Smooth muscle cell (in vitro differentiated cells): Measurements from ENCODE around the gene CAMSAP2. TPM values are rescaled to one million over a fixed set of nuclear protein-coding genes. Genes with fewer than 3 reads are reported as not detected.

Experiments
- DNase-seq: peaks from one replicate; lab custom pipeline; 2025; ENCODE audit not compliant: unreplicated experiment; lab: John Stamatoyannopoulos, UW
- H2AFZ ChIP-seq: fragments of 200-600 bp; sonication (generic); 2 replicates; pipeline ENCODE4 v1.6.0; 2016; ENCODE audit warnings: antibody characterized with exemption, low read depth, mild to moderate bottlenecking
- H3F3A ChIP-seq: fragments of 200-600 bp; sonication (generic); 2 replicates; pipeline ENCODE4 v1.6.0; 2017; ENCODE audit warnings: antibody characterized with exemption, low read depth
- H3K27ac ChIP-seq: fragments of 200-600 bp; sonication (generic); 2 replicates; pipeline ENCODE4 v1.5.1; 2016; ENCODE audit warnings: low read depth, mild to moderate bottlenecking
- H3K27me3 ChIP-seq: fragments of 200-600 bp; sonication (generic); 2 replicates; pipeline ENCODE4 v1.6.1; 2016; ENCODE audit warnings: low read depth, mild to moderate bottlenecking
- H3K36me3 ChIP-seq: fragments of 200-600 bp; sonication (generic); 2 replicates; pipeline ENCODE4 v1.5.1; 2016; ENCODE audit warnings: low read depth
- H3K4me1 ChIP-seq: fragments of 200-600 bp; sonication (generic); 2 replicates; pipeline ENCODE4 v1.5.1; 2016; ENCODE audit warnings: low read depth
- H3K4me2 ChIP-seq: fragments of 200-600 bp; sonication (generic); 2 replicates; pipeline ENCODE4 v1.6.0; 2016; ENCODE audit warnings: mild to moderate bottlenecking
- H3K4me3 ChIP-seq: fragments of 200-600 bp; sonication (generic); 2 replicates; pipeline ENCODE4 v1.5.1; 2016; ENCODE audit warnings: mild to moderate bottlenecking
- H3K79me2 ChIP-seq: fragments of 200-600 bp; sonication (generic); 2 replicates; pipeline ENCODE4 v1.6.0; 2016; ENCODE audit warnings: low read depth, mild to moderate bottlenecking
- H3K9ac ChIP-seq: fragments of 200-600 bp; sonication (generic); 2 replicates; pipeline ENCODE4 v1.6.0; 2016; ENCODE audit warnings: low read depth
- H3K9me3 ChIP-seq: fragments of 200-600 bp; sonication (generic); replicated peaks from 2 replicates; pipeline ENCODE4 v1.5.1; 2016; ENCODE audit warnings: low read depth
- H4K20me1 ChIP-seq: fragments of 200-600 bp; sonication (generic); 2 replicates; pipeline ENCODE4 v1.6.0; 2016; ENCODE audit warnings: low read depth
- WGBS: methylation state at CpG from one replicate; pipeline ENCODE4 v1.1.7; 2016; ENCODE audit warnings: low lambda C conversion rate; 5-methylcytosine and 5-hydroxymethylcytosine counted together
- polyA plus RNA-seq: library from polyadenylated mRNA; unstranded; fragments of >200 nt; fragmentation: Nextera tagmentation; extraction: Ambion mirVana; gene quantifications from 2 replicates; pipeline ENCODE4 v1.2.1, GENCODE V29; 2016
- total RNA-seq: library from RNA; depleted of rRNA; stranded (reverse); fragments of >200 nt; gene quantifications from 2 replicates; pipeline ENCODE4 v1.2.3, GENCODE V29; 2014
- TF ChIP-seq, protein P1 (sequence below): fragments of 200-600 bp; sonication (generic); IDR thresholded peaks from 2 replicates; pipeline ENCODE4 v1.5.1; 2017; ENCODE audit warnings: borderline replicate concordance, mild to moderate bottlenecking, antibody characterized with exemption; ENCODE audit not compliant: insufficient read depth, poor library complexity, severe bottlenecking

Gene CAMSAP2
- total and polyA plus RNA-seq, 2 experiments from 2014 or later, result 12.9 to 57.5 TPM

DNA sequence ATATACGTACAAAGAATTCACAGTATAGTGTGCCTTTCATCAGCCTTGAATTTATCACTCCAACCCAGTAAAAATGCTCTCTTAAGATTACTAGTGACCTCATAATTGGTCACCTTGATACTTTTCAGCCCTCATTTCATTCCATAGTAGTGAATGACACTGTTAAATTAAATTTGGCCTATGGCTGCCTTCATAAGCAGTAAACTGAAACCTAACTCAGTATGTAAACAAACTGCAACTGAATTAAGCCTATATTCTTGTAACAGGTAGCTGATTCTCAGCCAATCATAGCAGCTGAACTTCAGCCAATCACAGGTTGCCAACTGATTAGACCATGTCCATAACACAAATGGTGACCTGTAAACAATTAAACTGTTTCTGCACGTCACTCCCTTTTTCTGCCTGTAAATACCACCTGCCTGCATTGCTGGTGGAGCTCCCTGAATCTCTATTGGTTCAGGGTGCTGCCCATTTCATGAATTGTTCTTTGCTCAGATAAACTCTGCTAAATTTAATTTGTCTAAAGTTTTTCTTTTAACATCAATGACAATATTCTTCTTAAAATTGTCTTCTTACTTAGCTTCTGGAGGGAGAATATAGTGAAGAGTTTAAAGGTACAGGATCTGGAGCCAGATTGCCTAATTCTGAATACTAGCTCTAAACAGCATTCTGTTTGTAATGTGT is 24.0 kb upstream of the CAMSAP2 start:
- H3K27ac ChIP-seq, result no peak overlapping the region
- no peak for DNase-seq
- H3K79me2 ChIP-seq, result no peaks in the 10 kb centered on the region
- no peaks in the 10 kb centered on the region for H3K9me3 ChIP-seq
- H3K4me3 ChIP-seq, result no peak overlapping the region
- no peaks in the 10 kb centered on the region for H4K20me1 ChIP-seq
- H3K36me3 ChIP-seq, result no peaks in the 10 kb centered on the region
- H3K27me3 ChIP-seq, result no peaks in the 10 kb centered on the region
- no peak overlapping the region for H2AFZ ChIP-seq
- peaks cover 4% of the 10 kb centered on the region for H3K4me1 ChIP-seq
- 92% methylated on average over 2 of the region's 2 CpGs for WGBS
- no peak overlapping the region for H3K9ac ChIP-seq
- H3K4me2 ChIP-seq, result no peak overlapping the region
- TF ChIP-seq, protein P1, sequence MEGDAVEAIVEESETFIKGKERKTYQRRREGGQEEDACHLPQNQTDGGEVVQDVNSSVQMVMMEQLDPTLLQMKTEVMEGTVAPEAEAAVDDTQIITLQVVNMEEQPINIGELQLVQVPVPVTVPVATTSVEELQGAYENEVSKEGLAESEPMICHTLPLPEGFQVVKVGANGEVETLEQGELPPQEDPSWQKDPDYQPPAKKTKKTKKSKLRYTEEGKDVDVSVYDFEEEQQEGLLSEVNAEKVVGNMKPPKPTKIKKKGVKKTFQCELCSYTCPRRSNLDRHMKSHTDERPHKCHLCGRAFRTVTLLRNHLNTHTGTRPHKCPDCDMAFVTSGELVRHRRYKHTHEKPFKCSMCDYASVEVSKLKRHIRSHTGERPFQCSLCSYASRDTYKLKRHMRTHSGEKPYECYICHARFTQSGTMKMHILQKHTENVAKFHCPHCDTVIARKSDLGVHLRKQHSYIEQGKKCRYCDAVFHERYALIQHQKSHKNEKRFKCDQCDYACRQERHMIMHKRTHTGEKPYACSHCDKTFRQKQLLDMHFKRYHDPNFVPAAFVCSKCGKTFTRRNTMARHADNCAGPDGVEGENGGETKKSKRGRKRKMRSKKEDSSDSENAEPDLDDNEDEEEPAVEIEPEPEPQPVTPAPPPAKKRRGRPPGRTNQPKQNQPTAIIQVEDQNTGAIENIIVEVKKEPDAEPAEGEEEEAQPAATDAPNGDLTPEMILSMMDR, result no peak
- H3F3A ChIP-seq, result no peaks in the 10 kb centered on the region

DNA sequence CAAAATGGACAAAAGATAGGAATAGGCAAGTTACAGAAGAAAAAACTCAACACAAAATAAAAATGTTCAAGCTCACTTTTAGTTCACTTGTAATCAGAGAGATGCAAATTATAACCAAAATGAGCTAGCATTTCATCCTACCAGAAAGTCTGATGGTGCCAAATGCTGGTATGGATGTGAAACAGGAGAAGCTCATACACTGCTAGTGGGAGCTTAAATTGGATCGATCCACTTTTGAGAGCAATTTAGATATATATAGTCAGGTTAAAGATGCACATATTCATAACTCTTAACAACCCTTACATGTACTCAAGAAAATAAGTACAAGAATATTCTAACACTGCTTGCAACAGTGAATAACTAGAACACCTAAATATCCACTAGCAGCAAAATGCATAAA is 18.5 kb upstream of the CAMSAP2 start:
- H4K20me1 ChIP-seq, result no peaks in the 10 kb centered on the region
- no peaks in the 10 kb centered on the region for H3K9me3 ChIP-seq
- H3F3A ChIP-seq, result no peaks in the 10 kb centered on the region
- 92% methylated on average over 1 of the region's 1 CpG for WGBS
- no peak overlapping the region for H3K9ac ChIP-seq
- H3K4me1 ChIP-seq, result no peaks in the 10 kb centered on the region
- no peaks in the 10 kb centered on the region for H3K27me3 ChIP-seq
- H3K4me3 ChIP-seq, result no peak overlapping the region
- TF ChIP-seq, protein P1, result no peak
- H3K27ac ChIP-seq, result no peak overlapping the region
- H3K36me3 ChIP-seq, result no peaks in the 10 kb centered on the region
- no peaks in the 10 kb centered on the region for H3K79me2 ChIP-seq
- DNase-seq, result no peak
- H2AFZ ChIP-seq, result no peak overlapping the region
- no peak overlapping the region for H3K4me2 ChIP-seq

DNA sequence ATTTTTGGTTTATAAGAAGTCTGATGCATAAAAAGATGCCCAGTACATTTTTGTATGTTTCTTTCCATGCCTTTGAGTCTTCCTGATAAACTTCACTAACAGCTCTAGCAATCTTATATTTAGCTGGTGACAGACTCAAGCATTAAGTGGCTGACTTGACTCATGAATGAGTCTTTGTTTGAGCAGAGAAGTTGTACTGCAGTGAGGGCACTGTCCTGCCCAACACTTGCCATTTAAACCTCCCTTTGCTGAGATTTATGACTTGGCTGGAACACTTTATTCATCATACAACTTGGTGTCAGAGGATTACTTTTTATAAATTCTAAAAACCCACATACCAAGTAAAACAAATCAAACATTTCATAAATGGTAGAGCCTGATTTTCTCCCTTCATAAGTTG is 14.6 kb upstream of the CAMSAP2 start:
- H3F3A ChIP-seq, result no peaks in the 10 kb centered on the region
- H3K36me3 ChIP-seq, result no peaks in the 10 kb centered on the region
- no peak overlapping the region for H3K4me3 ChIP-seq
- H3K27me3 ChIP-seq, result no peaks in the 10 kb centered on the region
- no peaks in the 10 kb centered on the region for H3K9me3 ChIP-seq
- no peak for DNase-seq
- no peaks in the 10 kb centered on the region for H3K79me2 ChIP-seq
- H3K4me1 ChIP-seq, result no peaks in the 10 kb centered on the region
- H3K27ac ChIP-seq, result peak overlapping the region; percentile 40
- no peak overlapping the region for H3K4me2 ChIP-seq
- peak overlapping the region; percentile 11 for H2AFZ ChIP-seq
- no peaks in the 10 kb centered on the region for H4K20me1 ChIP-seq
- TF ChIP-seq, protein P1, result no peak
- H3K9ac ChIP-seq, result no peak overlapping the region

DNA sequence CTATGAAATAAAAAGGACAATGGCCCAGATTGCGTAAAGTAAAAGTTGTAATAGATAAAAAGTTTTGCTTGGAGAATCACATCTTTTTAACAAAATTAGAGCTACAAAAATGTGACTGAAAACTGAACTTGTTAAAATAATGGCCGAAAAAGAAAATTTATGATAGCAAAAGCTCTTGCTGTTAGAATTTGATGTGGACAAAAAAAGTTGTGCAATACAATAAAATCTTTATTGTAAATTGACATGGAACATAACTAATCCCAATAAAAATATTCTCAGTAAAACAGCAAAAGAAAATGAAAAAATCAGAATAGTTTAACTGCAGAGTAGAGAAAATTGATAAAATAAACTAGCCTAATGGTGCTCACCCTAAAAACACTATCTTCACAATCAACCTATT is 11.4 kb upstream of the CAMSAP2 start:
- H2AFZ ChIP-seq, result no peak overlapping the region
- no peak for DNase-seq
- TF ChIP-seq, protein P1, result no peak
- H3K4me1 ChIP-seq, result no peaks in the 10 kb centered on the region
- H3K27ac ChIP-seq, result no peak overlapping the region
- no peaks in the 10 kb centered on the region for H4K20me1 ChIP-seq
- WGBS, result 98% methylated on average over 2 of the region's 2 CpGs
- H3F3A ChIP-seq, result no peaks in the 10 kb centered on the region
- no peak overlapping the region for H3K9ac ChIP-seq
- no peaks in the 10 kb centered on the region for H3K9me3 ChIP-seq
- H3K36me3 ChIP-seq, result no peaks in the 10 kb centered on the region
- no peaks in the 10 kb centered on the region for H3K27me3 ChIP-seq
- H3K4me2 ChIP-seq, result no peak overlapping the region
- no peaks in the 10 kb centered on the region for H3K79me2 ChIP-seq
- no peak overlapping the region for H3K4me3 ChIP-seq
